IMR-90 (cell line): ENCODE results near the gene STYK1. TPM values are rescaled to one million over a fixed set of nuclear protein-coding genes. Genes with fewer than 3 reads are reported as not detected.

Experiments used
- ATAC-seq: fragments of 200-7000 bp; cut with Tn5 transposase; 2 replicates; pipeline ENCODE4 v1.9.1; 2020; ENCODE audit warnings: low read depth, mild to moderate bottlenecking, moderate library complexity
- BruUV-seq: library from RNA; stranded (reverse); fragments of 400-500 nt; replicated peaks from 2 replicates; lab custom pipeline; 2021; lab: Mats Ljungman, UMichigan
- CTCF ChIA-PET: fragments of 300-600 bp; formaldehyde crosslinking; extraction: SDS; loops from one replicate; lab custom pipeline; 2021; ENCODE audit warnings: antibody characterized with exemption; lab: Yijun Ruan, JAX
- POLR2A ChIA-PET: fragments of 300-600 bp; sonication (Branson Sonifier 250); formaldehyde crosslinking; loops from one replicate; lab custom pipeline; 2022; ENCODE audit warnings: antibody characterized with exemption; ENCODE audit not compliant: unreplicated experiment; lab: Charles Lee
- DNase-seq: peaks from one replicate; pipeline ENCODE4 v3.0.0; 2013
- H2AFZ ChIP-seq: replicated peaks from 2 replicates; pipeline ENCODE3; 2013; ENCODE audit warnings: low read length, mild to moderate bottlenecking; ENCODE audit not compliant: poor library complexity
- H2AK5ac ChIP-seq: 2 replicates; pipeline ENCODE4 v1.6.1; 2013; ENCODE audit warnings: low read depth, low read length, inconsistent platforms
- H2AK9ac ChIP-seq: replicated peaks from 2 replicates; pipeline ENCODE3; 2013; ENCODE audit warnings: mild to moderate bottlenecking, low read depth, low read length, moderate library complexity; ENCODE audit not compliant: poor library complexity
- H2BK120ac ChIP-seq: 2 replicates; pipeline ENCODE4 v1.6.1; 2013; ENCODE audit warnings: low read depth, low read length, inconsistent platforms
- H2BK15ac ChIP-seq: 3 replicates; pipeline ENCODE4 v1.6.1; 2013; ENCODE audit warnings: low read depth, low read length, inconsistent platforms
- H2BK20ac ChIP-seq: 2 replicates; pipeline ENCODE4 v1.6.1; 2013; ENCODE audit warnings: low read depth, mild to moderate bottlenecking, inconsistent platforms, low read length, moderate library complexity
- H2BK5ac ChIP-seq: 2 replicates; pipeline ENCODE4 v1.6.1; 2013; ENCODE audit warnings: mild to moderate bottlenecking, low read depth, low read length, inconsistent platforms; ENCODE audit not compliant: poor library complexity, severe bottlenecking
- H3K14ac ChIP-seq: replicated peaks from 2 replicates; pipeline ENCODE4 v1.6.1; 2013; ENCODE audit warnings: low read depth, low read length, inconsistent platforms
- H3K18ac ChIP-seq: 2 replicates; pipeline ENCODE4 v1.6.1; 2013; ENCODE audit warnings: low read depth, low read length, control low read depth
- H3K23ac ChIP-seq: 2 replicates; pipeline ENCODE4 v1.6.1; 2013; ENCODE audit warnings: low read depth, low read length, inconsistent platforms
- H3K27ac ChIP-seq: 2 replicates; pipeline ENCODE4 v1.5.1; 2013; ENCODE audit warnings: mild to moderate bottlenecking, control low read depth, low read length; ENCODE audit not compliant: insufficient read depth
- H3K27me3 ChIP-seq: 2 replicates; pipeline ENCODE4 v1.6.1; 2013; ENCODE audit warnings: low read length; ENCODE audit not compliant: control insufficient read depth, insufficient read depth
- H3K36me3 ChIP-seq: 2 replicates; pipeline ENCODE4 v1.6.1; 2013; ENCODE audit warnings: low read length, mixed read lengths; ENCODE audit not compliant: control insufficient read depth, insufficient read depth
- H3K4ac ChIP-seq: 2 replicates; pipeline ENCODE4 v1.6.1; 2013; ENCODE audit warnings: low read depth, low read length, inconsistent platforms
- H3K4me1 ChIP-seq: 2 replicates; pipeline ENCODE4 v1.6.1; 2013; ENCODE audit warnings: low read length, mixed read lengths; ENCODE audit not compliant: control insufficient read depth, insufficient read depth
- H3K4me2 ChIP-seq: 2 replicates; pipeline ENCODE4 v1.6.1; 2013; ENCODE audit warnings: low read depth, mild to moderate bottlenecking, control low read depth, low read length, moderate library complexity
- H3K4me3 ChIP-seq: 2 replicates; pipeline ENCODE4 v1.5.1; 2013; ENCODE audit warnings: low read depth, mild to moderate bottlenecking, control low read depth, low read length, moderate library complexity; ENCODE audit not compliant: insufficient read depth
- H3K56ac ChIP-seq: 2 replicates; pipeline ENCODE4 v1.6.1; 2013; ENCODE audit warnings: low read length, inconsistent platforms; ENCODE audit not compliant: insufficient read depth; ENCODE audit errors: extremely low read depth
- H3K79me1 ChIP-seq, 2 experiments: 2 replicates each; pipeline ENCODE4 v1.6.1; 2013; ENCODE audit warnings: low read length in 2 of 2, inconsistent platforms in 1 of 2, low read depth in 1 of 2
- H3K9ac ChIP-seq: 2 replicates; pipeline ENCODE4 v1.6.1; 2013; ENCODE audit warnings: low read depth, low read length, control low read depth
- H3K9me1 ChIP-seq: 2 replicates; pipeline ENCODE4 v1.6.1; 2013; ENCODE audit warnings: low read length, inconsistent platforms; ENCODE audit not compliant: insufficient read depth
- H3K9me3 ChIP-seq: 2 replicates; pipeline ENCODE4 v1.6.1; 2013; ENCODE audit warnings: low read length; ENCODE audit not compliant: control insufficient read depth, insufficient read depth
- H4K20me1 ChIP-seq: 2 replicates; pipeline ENCODE4 v1.6.1; 2013; ENCODE audit warnings: low read length, inconsistent platforms; ENCODE audit not compliant: insufficient read depth
- H4K5ac ChIP-seq: 2 replicates; pipeline ENCODE4 v1.6.1; 2013; ENCODE audit warnings: mild to moderate bottlenecking, low read depth, low read length, control low read depth
- H4K8ac ChIP-seq, 2 experiments: 2 replicates each; pipeline ENCODE4 v1.6.1; 2013; ENCODE audit warnings: low read depth in 2 of 2, low read length in 2 of 2, control low read depth in 1 of 2, inconsistent platforms in 1 of 2
- H4K91ac ChIP-seq: 2 replicates; pipeline ENCODE4 v1.6.1; 2013; ENCODE audit warnings: low read depth, low read length, inconsistent platforms; ENCODE audit not compliant: insufficient read depth
- CEBPB ChIP-seq: IDR thresholded peaks from 2 replicates; pipeline ENCODE4 v1.6.1; 2012; ENCODE audit warnings: low read depth, low read length, improper control_type of control experiment
- CHD1 ChIP-seq: IDR thresholded peaks from 2 replicates; pipeline ENCODE4 v1.6.1; 2012; ENCODE audit warnings: low read depth, low read length, improper control_type of control experiment
- FOS ChIP-seq: fragments of 150-350 bp; IDR thresholded peaks from 2 replicates; pipeline ENCODE4 v1.6.1; 2016; ENCODE audit warnings: low read depth, low read length
- MAFK ChIP-seq: IDR thresholded peaks from 2 replicates; pipeline ENCODE4 v1.6.1; 2012; ENCODE audit warnings: low read depth, low read length, improper control_type of control experiment
- MXI1 ChIP-seq: IDR thresholded peaks from 2 replicates; pipeline ENCODE4 v1.6.1; 2012; ENCODE audit warnings: low read depth, mild to moderate bottlenecking, low read length, moderate library complexity, borderline replicate concordance
- NFE2L2 ChIP-seq: fragments of 150-350 bp; IDR thresholded peaks from 2 replicates; pipeline ENCODE4 v1.6.1; 2016; ENCODE audit warnings: low read depth, mild to moderate bottlenecking, low read length
- POLR2A ChIP-seq: IDR thresholded peaks from 2 replicates; pipeline ENCODE4 v1.6.1; 2012; ENCODE audit warnings: mild to moderate bottlenecking, low read depth, low read length
- RAD21 ChIP-seq: IDR thresholded peaks from 2 replicates; pipeline ENCODE4 v1.6.1; 2012; ENCODE audit warnings: low read length, improper control_type of control experiment
- RCOR1 ChIP-seq: IDR thresholded peaks from 2 replicates; pipeline ENCODE4 v1.6.1; 2012; ENCODE audit warnings: mild to moderate bottlenecking, low read length, improper control_type of control experiment; ENCODE audit not compliant: insufficient replicate concordance
- RFX5 ChIP-seq: IDR thresholded peaks from 2 replicates; pipeline ENCODE4 v1.8.0; 2012; ENCODE audit warnings: low read depth, mild to moderate bottlenecking, low read length, moderate library complexity
- SMC3 ChIP-seq: fragments of 150-350 bp; IDR thresholded peaks from 2 replicates; pipeline ENCODE4 v1.6.1; 2016; ENCODE audit warnings: low read depth, mild to moderate bottlenecking, antibody characterized with exemption, low read length, moderate library complexity
- WGBS, 2 experiments: methylation state at CpG; one replicate each; pipeline versions ENCODE4 v1.1.5 to v1.1.7; 2013; ENCODE audit warnings: missing lambda C conversion rate in 2 of 2; ENCODE audit not compliant: insufficient read length in 1 of 2; ENCODE audit errors: extremely low coverage in 2 of 2; 5-methylcytosine and 5-hydroxymethylcytosine counted together
- dilution Hi-C: fragments of 300-500 bp; cut with HindIII; formaldehyde crosslinking; loops from one replicate; pipeline ENCODE4 v1.14.3; 2018; ENCODE audit warnings: low sequenced_read_pairs; ENCODE audit not compliant: unreplicated experiment
- in situ Hi-C: fragments of 300-500 bp; cut with MboI; formaldehyde crosslinking; loops from 3 replicates; pipeline ENCODE4 v1.14.3; 2019; ENCODE audit warnings: low sequenced_read_pairs, inconsistent platforms, mixed read lengths
- intact Hi-C: fragments of 100-400 bp; cut with micrococcal nuclease; formaldehyde crosslinking; loops from 2 replicates; pipeline ENCODE4 v1.10.0; 2022
- polyA plus RNA-seq, 3 experiments: library from polyadenylated mRNA; depleted of rRNA; stranded (reverse); fragments of >200 nt; gene quantifications; 2 replicates each; pipeline ENCODE4 v1.2.3, GENCODE V29; 2012; ENCODE audit warnings: low replicate concordance in 1 of 3
- total RNA-seq: library from RNA; depleted of rRNA; stranded (reverse); fragments of >200 nt; gene quantifications from 2 replicates; pipeline ENCODE4 v1.2.3, GENCODE V29; 2012
- TF ChIP-seq, protein P1 (sequence below): fragments of 150-350 bp; IDR thresholded peaks from 2 replicates; pipeline ENCODE4 v1.6.1; 2017; ENCODE audit warnings: mild to moderate bottlenecking, antibody characterized with exemption, low read length, low read depth
- TF ChIP-seq, protein P2 (sequence below): fragments of 150-350 bp; IDR thresholded peaks from 2 replicates; pipeline ENCODE4 v1.6.1; 2016; ENCODE audit warnings: low read depth, mild to moderate bottlenecking, low read length, moderate library complexity, borderline replicate concordance
- TF ChIP-seq, protein P3 (sequence below): conservative IDR thresholded peaks from 2 replicates; pipeline ENCODE4 v1.5.1; 2012; ENCODE audit warnings: mild to moderate bottlenecking, low read depth, low read length, improper control_type of control experiment

STYK1 gene
- total and polyA plus RNA-seq, 2 of the 4 experiments (the other 2 are of a cell fraction) = 0.36 to 0.72 TPM

DNA sequence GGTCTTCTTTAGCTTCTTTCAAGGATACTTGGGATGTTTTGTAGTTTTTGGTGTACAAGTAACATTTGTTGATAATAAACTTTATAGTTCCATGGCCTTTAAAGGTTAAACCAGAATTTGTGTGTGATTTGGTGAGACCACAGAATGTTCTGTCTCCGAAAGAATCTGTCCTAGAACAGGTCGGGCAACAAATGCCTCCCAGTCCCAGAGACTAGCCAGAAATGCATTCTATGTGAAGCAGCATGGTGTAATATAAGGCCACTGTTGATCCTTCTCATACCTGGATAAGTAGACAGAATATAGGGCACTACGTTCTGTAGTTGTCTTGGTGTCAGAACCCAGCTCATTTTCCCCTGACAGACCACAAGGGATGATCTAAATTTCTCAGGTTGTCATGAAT is 10.0 kb downstream of the STYK1 start:
- Histone ChIP-seq H3K9me3 (no peaks in the 10 kb centered on the region), H3K4me3 (no peak overlapping the region), H3K23ac (no peak overlapping the region), H2BK120ac (no peak overlapping the region), H3K56ac (no peak overlapping the region), H3K9ac (no peak overlapping the region), H4K5ac (no peak overlapping the region), H3K27me3 (peaks cover 8% of the 10 kb centered on the region), H2AK9ac (no peak overlapping the region), H4K20me1 (no peaks in the 10 kb centered on the region), H2BK5ac (no peak overlapping the region), H2BK15ac (no peak overlapping the region), H3K4me2 (no peak overlapping the region), H3K4ac (no peak overlapping the region), H3K18ac (no peak overlapping the region), H3K4me1 (no peaks in the 10 kb centered on the region), H4K91ac (no peak overlapping the region), H3K14ac (no peak overlapping the region), H3K27ac (no peak overlapping the region), H3K36me3 (no peaks in the 10 kb centered on the region), H2AK5ac (no peak overlapping the region), H4K8ac (no peak overlapping the region), H3K79me1 (no peaks in the 10 kb centered on the region), H3K9me1 (no peaks in the 10 kb centered on the region), H2BK20ac (no peak overlapping the region), H2AFZ (no peak overlapping the region)
- dilution Hi-C loops (no loop called here), in situ Hi-C loops (no loop called here), intact Hi-C loops (no loop called here)
- ATAC-seq = no peak
- no CpG with 5 or more reads among the region's 3 CpGs for WGBS, 2 experiments
- TF ChIP-seq FOS (no peak), RCOR1 (no peak), POLR2A (no peak), CEBPB (no peak), SMC3 (no peak), MXI1 (no peak), MAFK (no peak), RAD21 (no peak), CHD1 (no peak), RFX5 (no peak), NFE2L2 (no peak)
- TF ChIP-seq, protein P1, sequence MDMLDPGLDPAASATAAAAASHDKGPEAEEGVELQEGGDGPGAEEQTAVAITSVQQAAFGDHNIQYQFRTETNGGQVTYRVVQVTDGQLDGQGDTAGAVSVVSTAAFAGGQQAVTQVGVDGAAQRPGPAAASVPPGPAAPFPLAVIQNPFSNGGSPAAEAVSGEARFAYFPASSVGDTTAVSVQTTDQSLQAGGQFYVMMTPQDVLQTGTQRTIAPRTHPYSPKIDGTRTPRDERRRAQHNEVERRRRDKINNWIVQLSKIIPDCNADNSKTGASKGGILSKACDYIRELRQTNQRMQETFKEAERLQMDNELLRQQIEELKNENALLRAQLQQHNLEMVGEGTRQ = no peak
- TF ChIP-seq, protein P2, sequence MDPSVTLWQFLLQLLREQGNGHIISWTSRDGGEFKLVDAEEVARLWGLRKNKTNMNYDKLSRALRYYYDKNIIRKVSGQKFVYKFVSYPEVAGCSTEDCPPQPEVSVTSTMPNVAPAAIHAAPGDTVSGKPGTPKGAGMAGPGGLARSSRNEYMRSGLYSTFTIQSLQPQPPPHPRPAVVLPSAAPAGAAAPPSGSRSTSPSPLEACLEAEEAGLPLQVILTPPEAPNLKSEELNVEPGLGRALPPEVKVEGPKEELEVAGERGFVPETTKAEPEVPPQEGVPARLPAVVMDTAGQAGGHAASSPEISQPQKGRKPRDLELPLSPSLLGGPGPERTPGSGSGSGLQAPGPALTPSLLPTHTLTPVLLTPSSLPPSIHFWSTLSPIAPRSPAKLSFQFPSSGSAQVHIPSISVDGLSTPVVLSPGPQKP = no peak
- TF ChIP-seq, protein P3, sequence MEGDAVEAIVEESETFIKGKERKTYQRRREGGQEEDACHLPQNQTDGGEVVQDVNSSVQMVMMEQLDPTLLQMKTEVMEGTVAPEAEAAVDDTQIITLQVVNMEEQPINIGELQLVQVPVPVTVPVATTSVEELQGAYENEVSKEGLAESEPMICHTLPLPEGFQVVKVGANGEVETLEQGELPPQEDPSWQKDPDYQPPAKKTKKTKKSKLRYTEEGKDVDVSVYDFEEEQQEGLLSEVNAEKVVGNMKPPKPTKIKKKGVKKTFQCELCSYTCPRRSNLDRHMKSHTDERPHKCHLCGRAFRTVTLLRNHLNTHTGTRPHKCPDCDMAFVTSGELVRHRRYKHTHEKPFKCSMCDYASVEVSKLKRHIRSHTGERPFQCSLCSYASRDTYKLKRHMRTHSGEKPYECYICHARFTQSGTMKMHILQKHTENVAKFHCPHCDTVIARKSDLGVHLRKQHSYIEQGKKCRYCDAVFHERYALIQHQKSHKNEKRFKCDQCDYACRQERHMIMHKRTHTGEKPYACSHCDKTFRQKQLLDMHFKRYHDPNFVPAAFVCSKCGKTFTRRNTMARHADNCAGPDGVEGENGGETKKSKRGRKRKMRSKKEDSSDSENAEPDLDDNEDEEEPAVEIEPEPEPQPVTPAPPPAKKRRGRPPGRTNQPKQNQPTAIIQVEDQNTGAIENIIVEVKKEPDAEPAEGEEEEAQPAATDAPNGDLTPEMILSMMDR = no peak
- ChIA-PET CTCF (no interaction called here), POLR2A (no interaction called here)
- BruUV-seq = no TSS peak
- DNase-seq = no peak
